Endothelial cell of umbilical vein (primary cell): ENCODE results near the gene TCF15. TPM values are rescaled to one million over a fixed set of nuclear protein-coding genes. Genes with fewer than 3 reads are reported as not detected.

Experiments
- BruUV-seq: library from RNA; stranded (reverse); fragments of 400-500 nt; replicated peaks from 2 replicates; lab custom pipeline; 2021; lab: Mats Ljungman, UMichigan
- CTCF ChIA-PET: fragments of 300-600, 350-600 bp; sonication (Branson Sonifier 250); formaldehyde crosslinking; loops from one replicate; lab custom pipeline; 2021; ENCODE audit warnings: antibody characterized with exemption, inconsistent platforms; lab: Charles Lee
- POLR2A ChIA-PET: fragments of 300-600, 350-600 bp; sonication (Branson Sonifier 250); formaldehyde crosslinking; loops from one replicate; lab custom pipeline; 2021; ENCODE audit warnings: antibody characterized with exemption, inconsistent platforms; lab: Charles Lee
- DNase-seq: peaks from one replicate; pipeline ENCODE4 v3.0.0-alpha.2; 2011; ENCODE audit warnings: low read depth, low spot score
- FAIRE-seq: peaks from 2 replicates; lab custom pipeline; 2011; peaks lifted over from hg19 to GRCh38; lab: Jason Lieb, UNC
- H2AFZ ChIP-seq: 2 replicates; pipeline ENCODE4 v1.6.0; 2012; ENCODE audit warnings: low read depth, low read length, control low read depth, inconsistent platforms
- H3K27ac ChIP-seq: 2 replicates; pipeline ENCODE4 v1.5.1; 2011; ENCODE audit warnings: low read depth, mild to moderate bottlenecking, control low read depth, low read length, moderate library complexity; ENCODE audit not compliant: insufficient read depth
- H3K27me3 ChIP-seq, 2 experiments: 2 replicates each; pipeline versions ENCODE4 v1.6.0 to v1.6.1; 2011; ENCODE audit warnings: low read length in 2 of 2, mixed read lengths in 1 of 2; ENCODE audit not compliant: control insufficient read depth in 2 of 2, insufficient read depth in 2 of 2
- H3K36me3 ChIP-seq, 2 experiments: 2 replicates in 1 of 2; 3 replicates in 1 of 2; pipeline ENCODE4 v1.5.1; 2011; ENCODE audit warnings: low read length in 2 of 2, mild to moderate bottlenecking in 1 of 2, moderate library complexity in 1 of 2; ENCODE audit not compliant: control insufficient read depth in 2 of 2, insufficient read depth in 2 of 2; ENCODE audit errors: extremely low read depth in 1 of 2
- H3K4me1 ChIP-seq: 3 replicates; pipeline ENCODE4 v1.5.1; 2011; ENCODE audit warnings: mild to moderate bottlenecking, low read length; ENCODE audit not compliant: control insufficient read depth, insufficient read depth; ENCODE audit errors: extremely low read depth
- H3K4me2 ChIP-seq: 2 replicates; pipeline ENCODE4 v1.6.1; 2011; ENCODE audit warnings: low read length, control low read depth, mixed read lengths; ENCODE audit not compliant: insufficient read depth
- H3K4me3 ChIP-seq, 3 experiments: fragments of 200-600 bp in 1 of 3; sonication (generic), shearing (Covaris generic) in 1 of 3; replicated peaks in 1 of 3; 2 replicates each; pipeline ENCODE4 v1.5.1; 2011 to 2016; ENCODE audit warnings: control low read depth in 3 of 3, low read length in 3 of 3, mild to moderate bottlenecking in 2 of 3, inconsistent platforms in 1 of 3, low read depth in 1 of 3, moderate library complexity in 1 of 3; ENCODE audit not compliant: insufficient read depth in 1 of 3
- H3K79me2 ChIP-seq: 2 replicates; pipeline ENCODE4 v1.6.0; 2012; ENCODE audit warnings: low read length, inconsistent platforms; ENCODE audit not compliant: control insufficient read depth, insufficient read depth
- H3K9ac ChIP-seq: replicated peaks from 2 replicates; pipeline ENCODE3; 2011; ENCODE audit warnings: low read length, control low read depth; ENCODE audit not compliant: insufficient read depth; ENCODE audit errors: extremely low read depth
- H3K9me1 ChIP-seq: replicated peaks from 3 replicates; pipeline ENCODE4 v1.6.0; 2011; ENCODE audit warnings: mild to moderate bottlenecking, low read length; ENCODE audit not compliant: control insufficient read depth, insufficient read depth; ENCODE audit errors: extremely low read depth
- H3K9me3 ChIP-seq: replicated peaks from 2 replicates; pipeline ENCODE4 v1.5.1; 2012; ENCODE audit warnings: low read length, inconsistent platforms; ENCODE audit not compliant: control insufficient read depth, insufficient read depth
- H4K20me1 ChIP-seq: replicated peaks from 2 replicates; pipeline ENCODE3; 2011; ENCODE audit warnings: mild to moderate bottlenecking, low read length; ENCODE audit not compliant: control insufficient read depth, insufficient read depth; ENCODE audit errors: extremely low read depth
- CTCF ChIP-seq, 2 donors: IDR thresholded peaks; 1 replicate in 1 of 2; 2 replicates in 1 of 2; pipeline ENCODE4 v1.5.1; 2011; ENCODE audit warnings: low read length in 2 of 2, mild to moderate bottlenecking in 2 of 2, moderate library complexity in 2 of 2, control low read depth in 1 of 2, inconsistent platforms in 1 of 2, low read depth in 1 of 2; ENCODE audit not compliant: insufficient read depth in 1 of 2; ENCODE audit errors: extremely low read depth in 1 of 2
- EZH2 ChIP-seq: IDR thresholded peaks from 2 replicates; pipeline ENCODE4 v1.6.1; 2012; ENCODE audit warnings: borderline replicate concordance, low read depth, mild to moderate bottlenecking, moderate library complexity, low read length, inconsistent platforms; ENCODE audit not compliant: severe bottlenecking
- FOS ChIP-seq: IDR thresholded peaks from 2 replicates; pipeline ENCODE4 v1.6.1; 2011; ENCODE audit warnings: mild to moderate bottlenecking, low read length, moderate library complexity, borderline replicate concordance; ENCODE audit not compliant: insufficient read depth
- JUN ChIP-seq: IDR thresholded peaks from 2 replicates; pipeline ENCODE4 v1.6.1; 2011; ENCODE audit warnings: borderline replicate concordance, low read depth; ENCODE audit not compliant: insufficient read length, insufficient read depth
- MAX ChIP-seq: IDR thresholded peaks from 2 replicates; pipeline ENCODE4 v1.6.1; 2011; ENCODE audit not compliant: insufficient read depth, insufficient read length
- POLR2AphosphoS5 ChIP-seq: IDR thresholded peaks from 2 replicates; pipeline ENCODE4 v1.6.1; 2012; ENCODE audit warnings: low read depth, mild to moderate bottlenecking, control low read depth, low read length, moderate library complexity; ENCODE audit not compliant: insufficient read depth
- dilution Hi-C: fragments of 300-500 bp; cut with MboI; formaldehyde crosslinking; loops from one replicate; pipeline ENCODE4 v1.15.0; 2019; ENCODE audit warnings: low sequenced_read_pairs; ENCODE audit not compliant: extremely low pct_ligation_motif_present
- intact Hi-C: fragments of 100-400 bp; cut with micrococcal nuclease; formaldehyde crosslinking; loops from one replicate; pipeline ENCODE4 v1.10.0; 2022
- polyA plus RNA-seq, 4 experiments: library from polyadenylated mRNA; depleted of rRNA in 3 of 4; stranded (reverse) in 3 of 4; unstranded in 1 of 4; fragments of >200 nt; gene quantifications; 2 replicates each; pipeline versions ENCODE4 v1.2.1 to v1.2.3, GENCODE V29; 2011 to 2012; ENCODE audit warnings: missing spikeins in 1 of 4
- total RNA-seq: library from RNA; stranded (reverse); gene quantifications from 2 replicates; pipeline ENCODE4 v1.2.3, GENCODE V29; 2021

The TCF15 gene
- total and polyA plus RNA-seq, 2 donors (not counting 3 experiments of a cell fraction or from before 2014, with no cell fraction given): 0.07 to 1.3 TPM

- Histone ChIP-seq H3K27me3 (peaks cover 37 to 50% of the 10 kb centered on the region in 2 experiments), H3K4me3 (peak overlapping the region in 1 of 3 experiments; percentile 1), H2AFZ (no peak overlapping the region), H3K9me3 (no peaks in the 10 kb centered on the region), H3K9me1 (no peaks in the 10 kb centered on the region), H3K27ac (no peak overlapping the region), H3K9ac (no peak overlapping the region), H3K4me1 (peaks cover 6% of the 10 kb centered on the region), H3K79me2 (no peaks in the 10 kb centered on the region), H3K36me3 (no peaks in the 10 kb centered on the region), H4K20me1 (no peaks in the 10 kb centered on the region), H3K4me2 (no peak overlapping the region)
- dilution Hi-C loops: no loop called here
- no peak for DNase-seq
- TF ChIP-seq MAX (no peak), EZH2 (peak; percentile 68)
- BruUV-seq: no TSS peak
- no peak for FAIRE-seq
- intact Hi-C loops: no loop called here
- ChIA-PET POLR2A (no interaction called here), CTCF (interaction anchor here (1.1 to 3.0 kb wide), 4 partner anchors 10 to 50 kb away, joined by 3 to 14 read pairs (median 4); no protein-coding TSS in a partner anchor)
These were observed 1.1 kb upstream of the TCF15 start for GRCh38 chr20:611047-611842.

- Histone ChIP-seq H3K4me2 (no peak overlapping the region), H3K36me3 (no peaks in the 10 kb centered on the region), H4K20me1 (no peaks in the 10 kb centered on the region), H3K9me3 (no peaks in the 10 kb centered on the region), H3K79me2 (no peaks in the 10 kb centered on the region), H2AFZ (peak overlapping the region; percentile 63), H3K27me3 (peaks cover 37 to 50% of the 10 kb centered on the region in 2 experiments), H3K9me1 (no peaks in the 10 kb centered on the region), H3K4me1 (peaks cover 6% of the 10 kb centered on the region), H3K4me3 (no peak overlapping the region), H3K27ac (no peak overlapping the region), H3K9ac (no peak overlapping the region)
- FAIRE-seq: no peak
- DNase-seq: no peak
- ChIA-PET POLR2A (no interaction called here), CTCF (interaction anchor here (1.1 kb wide), 1 partner anchor 36 kb away, joined by 3 read pairs; no protein-coding TSS in a partner anchor)
- BruUV-seq: no TSS peak
- intact Hi-C loops: no loop called here
- dilution Hi-C loops: no loop called here
- TF ChIP-seq JUN (no peak), MAX (no peak), EZH2 (peak; percentile 92), FOS (no peak), CTCF (IDR thresholded peaks at IDR 0.05; ENCODE audit: extremely low read depth in 1 of 2, insufficient read depth in 1 of 2, low read depth in 1 of 2, low read length in 2 of 2) (no peak), POLR2AphosphoS5 (no peak)
These were observed 641 bp downstream of the TCF15 start for GRCh38 chr20:609371-609964.
